SK-N-SH (cell line): Measurements from ENCODE around the gene SHCBP1L. TPM values are rescaled to one million over a fixed set of nuclear protein-coding genes. Genes with fewer than 3 reads are reported as not detected.

Experiments
- CTCF ChIA-PET: fragments of 300-600, 350-600 bp; formaldehyde crosslinking; extraction: SDS; loops from one replicate; lab custom pipeline; 2021; lab: Yijun Ruan, JAX
- POLR2A ChIA-PET: fragments of 350-600 bp; sonication (Branson Sonifier 250); formaldehyde crosslinking; extraction: SDS; loops from one replicate; lab custom pipeline; 2020; ENCODE audit warnings: antibody characterized with exemption, inconsistent platforms; lab: Yijun Ruan, JAX
- DNase-seq: peaks from one replicate; pipeline ENCODE4 v3.0.0; 2012
- H2AFZ ChIP-seq: fragments of 200-600 bp; sonication (generic); 2 replicates; pipeline ENCODE4 v1.8.1; 2016; ENCODE audit warnings: antibody characterized with exemption, mild to moderate bottlenecking, low read depth
- H3F3A ChIP-seq: fragments of 200-600 bp; sonication (generic); replicated peaks from 2 replicates; pipeline ENCODE3; 2016; ENCODE audit warnings: antibody characterized with exemption, mild to moderate bottlenecking; ENCODE audit not compliant: insufficient read depth
- H3K27ac ChIP-seq, 2 experiments: fragments of 200-500 bp in 1 of 2; fragments of 200-600 bp in 1 of 2; sonication (Bioruptor generic) in 1 of 2; sonication (generic), shearing (Covaris generic) in 1 of 2; 2 replicates each; pipeline versions ENCODE4 v1.5.1 to v1.6.1; 2014 to 2016; ENCODE audit warnings: low read depth in 2 of 2, inconsistent platforms in 1 of 2, low read length in 1 of 2, mild to moderate bottlenecking in 1 of 2, mixed read lengths in 1 of 2
- H3K27me3 ChIP-seq: fragments of 200-600 bp; sonication (generic), shearing (Covaris generic); 2 replicates; pipeline ENCODE4 v1.6.1; 2016; ENCODE audit warnings: mixed run types; ENCODE audit not compliant: insufficient read depth
- H3K36me3 ChIP-seq, 2 experiments: fragments of 200-500 bp in 1 of 2; fragments of 200-600 bp in 1 of 2; sonication (Bioruptor generic) in 1 of 2; sonication (generic) in 1 of 2; replicated peaks in 1 of 2; 2 replicates each; pipeline versions ENCODE3 to v1.5.1; 2014 to 2016; ENCODE audit warnings: low read length in 1 of 2, mild to moderate bottlenecking in 1 of 2; ENCODE audit not compliant: insufficient read depth in 2 of 2, control insufficient read depth in 1 of 2
- H3K4me1 ChIP-seq, 2 experiments: fragments of 200-500 bp in 1 of 2; fragments of 200-600 bp in 1 of 2; sonication (Bioruptor generic) in 1 of 2; sonication (generic), shearing (Covaris generic) in 1 of 2; 2 replicates each; pipeline versions ENCODE4 v1.5.1 to v1.6.1; 2014 to 2016; ENCODE audit warnings: low read depth in 1 of 2, low read length in 1 of 2, mixed run types in 1 of 2; ENCODE audit not compliant: insufficient read depth in 2 of 2, control insufficient read depth in 1 of 2
- H3K4me2 ChIP-seq: fragments of 200-600 bp; sonication (generic), shearing (Covaris generic); 2 replicates; pipeline ENCODE4 v1.6.1; 2017; ENCODE audit warnings: mixed run types
- H3K4me3 ChIP-seq, 2 experiments: fragments of 200-500 bp in 1 of 2; fragments of 200-600 bp in 1 of 2; sonication (Bioruptor generic) in 1 of 2; sonication (generic), shearing (Covaris generic) in 1 of 2; 2 replicates each; pipeline versions ENCODE4 v1.5.1 to v1.8.1; 2014 to 2016; ENCODE audit warnings: low read depth in 2 of 2, inconsistent platforms in 1 of 2, low read length in 1 of 2, mild to moderate bottlenecking in 1 of 2, mixed read lengths in 1 of 2, moderate library complexity in 1 of 2
- H3K79me2 ChIP-seq: fragments of 200-600 bp; sonication (generic); 2 replicates; pipeline ENCODE4 v1.8.1; 2017; ENCODE audit warnings: mild to moderate bottlenecking; ENCODE audit not compliant: insufficient read depth
- H3K9ac ChIP-seq: fragments of 200-600 bp; sonication (generic); 2 replicates; pipeline ENCODE4 v1.6.1; 2017; ENCODE audit warnings: mixed run types
- H3K9me2 ChIP-seq: fragments of 200-600 bp; sonication (generic); 2 replicates; pipeline ENCODE4 v1.6.1; 2017; ENCODE audit warnings: mixed run types
- H3K9me3 ChIP-seq: fragments of 200-600 bp; sonication (generic); 2 replicates; pipeline ENCODE4 v1.6.1; 2017; ENCODE audit warnings: mixed run types, mild to moderate bottlenecking, moderate library complexity
- H4K20me1 ChIP-seq: fragments of 200-600 bp; sonication (generic); 2 replicates; pipeline ENCODE4 v1.6.1; 2017; ENCODE audit warnings: mild to moderate bottlenecking, mixed run types; ENCODE audit not compliant: insufficient read depth
- ELF1 ChIP-seq: IDR thresholded peaks from 2 replicates; pipeline ENCODE4 v1.4.0; 2012
- EZH2phosphoT487 ChIP-seq: fragments of 200-600 bp; sonication (generic); IDR thresholded peaks from 2 replicates; pipeline ENCODE4 v1.6.1; 2017; ENCODE audit warnings: low read depth, mixed run types, mild to moderate bottlenecking, antibody characterized with exemption, moderate library complexity, borderline replicate concordance
- FOXM1 ChIP-seq: IDR thresholded peaks from 2 replicates; pipeline ENCODE4 v1.4.0; 2012; ENCODE audit warnings: low read depth, mild to moderate bottlenecking
- GABPA ChIP-seq: IDR thresholded peaks from 2 replicates; pipeline ENCODE4 v1.4.0; 2012; ENCODE audit warnings: low read depth, mild to moderate bottlenecking
- REST ChIP-seq: IDR thresholded peaks from 2 replicates; pipeline ENCODE4 v1.6.1; 2012; ENCODE audit warnings: mild to moderate bottlenecking, low read depth, low read length, moderate library complexity
- RFX5 ChIP-seq: IDR thresholded peaks from 2 replicates; pipeline ENCODE4 v1.6.1; 2012; ENCODE audit warnings: mild to moderate bottlenecking, improper control_type of control experiment, low read length
- RXRA ChIP-seq: IDR thresholded peaks from 2 replicates; pipeline ENCODE4 v1.4.0; 2012; ENCODE audit warnings: low read depth, mild to moderate bottlenecking, borderline replicate concordance
- TAF1 ChIP-seq: IDR thresholded peaks from 2 replicates; pipeline ENCODE4 v1.6.1; 2012; ENCODE audit warnings: low read depth, mild to moderate bottlenecking, low read length, moderate library complexity, borderline replicate concordance
- TCF12 ChIP-seq: IDR thresholded peaks from 2 replicates; pipeline ENCODE4 v1.4.0; 2012
- TEAD4 ChIP-seq: IDR thresholded peaks from 2 replicates; pipeline ENCODE4 v1.4.0; 2012; ENCODE audit warnings: mild to moderate bottlenecking, borderline replicate concordance; ENCODE audit not compliant: insufficient read depth
- YY1 ChIP-seq: IDR thresholded peaks from 2 replicates; pipeline ENCODE4 v1.4.0; 2012; ENCODE audit warnings: low read depth, mild to moderate bottlenecking
- ZBTB33 ChIP-seq: IDR thresholded peaks from 2 replicates; pipeline ENCODE4 v1.4.0; 2012; ENCODE audit warnings: low read depth, borderline replicate concordance
- WGBS: methylation state at CpG from one replicate; pipeline ENCODE4 v1.1.6; 2017; ENCODE audit warnings: low lambda C conversion rate; 5-methylcytosine and 5-hydroxymethylcytosine counted together
- polyA plus RNA-seq, 3 experiments: library from polyadenylated mRNA; depleted of rRNA; stranded (reverse); fragments of >200 nt; gene quantifications; 2 replicates each; pipeline ENCODE4 v1.2.3, GENCODE V29; 2012
- TF ChIP-seq, protein P1 (sequence below): fragments of 150-350 bp; IDR thresholded peaks from 2 replicates; pipeline ENCODE4 v1.6.1; 2016; ENCODE audit warnings: mild to moderate bottlenecking, low read depth, low read length
- TF ChIP-seq, protein P2 (sequence below): fragments of 200-600 bp; sonication (generic); IDR thresholded peaks from 2 replicates; pipeline ENCODE4 v1.6.1; 2017; ENCODE audit warnings: antibody characterized with exemption, mild to moderate bottlenecking, moderate library complexity
- TF ChIP-seq, protein P3 (sequence below): IDR thresholded peaks from 2 replicates; pipeline ENCODE4; 2012
- TF ChIP-seq, protein P4 (sequence below): IDR thresholded peaks from 2 replicates; pipeline ENCODE4 v1.4.0; 2012; ENCODE audit warnings: low read depth

SHCBP1L gene
- polyA plus RNA-seq, 1 of the 3 experiments (the other 2 are of a cell fraction) = not detected

GRCh38 chr1:182857212-182857611, 95.8 kb downstream of the SHCBP1L start:
- DNase-seq = no peak
- no peak overlapping the region for H3K4me3 ChIP-seq
- H3K27me3 ChIP-seq = no peaks in the 10 kb centered on the region
- H3K4me2 ChIP-seq = no peak overlapping the region
- H4K20me1 ChIP-seq = peaks cover 53% of the 10 kb centered on the region
- POLR2A ChIA-PET = no interaction called here
- H3K4me1 ChIP-seq = peaks cover 4 to 7% of the 10 kb centered on the region in 2 experiments; a peak in 3 of 4 replicates
- TF ChIP-seq TAF1 (no peak), RXRA (no peak)
- TF ChIP-seq, protein P1, sequence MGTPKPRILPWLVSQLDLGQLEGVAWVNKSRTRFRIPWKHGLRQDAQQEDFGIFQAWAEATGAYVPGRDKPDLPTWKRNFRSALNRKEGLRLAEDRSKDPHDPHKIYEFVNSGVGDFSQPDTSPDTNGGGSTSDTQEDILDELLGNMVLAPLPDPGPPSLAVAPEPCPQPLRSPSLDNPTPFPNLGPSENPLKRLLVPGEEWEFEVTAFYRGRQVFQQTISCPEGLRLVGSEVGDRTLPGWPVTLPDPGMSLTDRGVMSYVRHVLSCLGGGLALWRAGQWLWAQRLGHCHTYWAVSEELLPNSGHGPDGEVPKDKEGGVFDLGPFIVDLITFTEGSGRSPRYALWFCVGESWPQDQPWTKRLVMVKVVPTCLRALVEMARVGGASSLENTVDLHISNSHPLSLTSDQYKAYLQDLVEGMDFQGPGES = no peak
- peaks cover 98 to 100% of the 10 kb centered on the region in 2 experiments for H3K36me3 ChIP-seq
- H3K27ac ChIP-seq = no peak overlapping the region
- no peaks in the 10 kb centered on the region for H3K9me3 ChIP-seq
- H3K9ac ChIP-seq = no peak overlapping the region
- H2AFZ ChIP-seq = no peak overlapping the region
- CTCF ChIA-PET = interaction anchor here (0.6 to 1.2 kb wide), 2 partner anchors 24 to 31 kb away, joined by 3 to 4 read pairs; no protein-coding TSS in a partner anchor
- 86% methylated on average over 3 of the region's 3 CpGs for WGBS
- peaks cover 35% of the 10 kb centered on the region for H3F3A ChIP-seq
- peaks cover 89% of the 10 kb centered on the region for H3K79me2 ChIP-seq
- no peaks in the 10 kb centered on the region for H3K9me2 ChIP-seq

GRCh38 chr1:182855911-182856310, 97.1 kb downstream of the SHCBP1L start:
- ChIA-PET CTCF (no interaction called here), POLR2A (no interaction called here)
- Histone ChIP-seq H3K79me2 (peaks cover 93% of the 10 kb centered on the region), H3K36me3 (peaks cover 98 to 100% of the 10 kb centered on the region in 2 experiments), H3K27ac (no peak overlapping the region), H3K4me1 (peaks cover 0 to 4% of the 10 kb centered on the region in 2 experiments; a peak in 2 of 4 replicates), H3K9ac (no peak overlapping the region), H4K20me1 (peaks cover 58% of the 10 kb centered on the region), H3K4me2 (no peak overlapping the region), H3K4me3 (no peak overlapping the region), H2AFZ (no peak overlapping the region), H3K9me3 (no peaks in the 10 kb centered on the region), H3F3A (peaks cover 29% of the 10 kb centered on the region), H3K27me3 (no peaks in the 10 kb centered on the region), H3K9me2 (no peaks in the 10 kb centered on the region)
- DNase-seq = no peak
- WGBS = 80% methylated on average over 4 of the region's 4 CpGs
- no peak for TF ChIP-seq REST
- TF ChIP-seq EZH2phosphoT487 = no peak
- no peak for TF ChIP-seq ELF1
- no peak for TF ChIP-seq YY1
- no peak for TF ChIP-seq ZBTB33
- TF ChIP-seq, protein P2, sequence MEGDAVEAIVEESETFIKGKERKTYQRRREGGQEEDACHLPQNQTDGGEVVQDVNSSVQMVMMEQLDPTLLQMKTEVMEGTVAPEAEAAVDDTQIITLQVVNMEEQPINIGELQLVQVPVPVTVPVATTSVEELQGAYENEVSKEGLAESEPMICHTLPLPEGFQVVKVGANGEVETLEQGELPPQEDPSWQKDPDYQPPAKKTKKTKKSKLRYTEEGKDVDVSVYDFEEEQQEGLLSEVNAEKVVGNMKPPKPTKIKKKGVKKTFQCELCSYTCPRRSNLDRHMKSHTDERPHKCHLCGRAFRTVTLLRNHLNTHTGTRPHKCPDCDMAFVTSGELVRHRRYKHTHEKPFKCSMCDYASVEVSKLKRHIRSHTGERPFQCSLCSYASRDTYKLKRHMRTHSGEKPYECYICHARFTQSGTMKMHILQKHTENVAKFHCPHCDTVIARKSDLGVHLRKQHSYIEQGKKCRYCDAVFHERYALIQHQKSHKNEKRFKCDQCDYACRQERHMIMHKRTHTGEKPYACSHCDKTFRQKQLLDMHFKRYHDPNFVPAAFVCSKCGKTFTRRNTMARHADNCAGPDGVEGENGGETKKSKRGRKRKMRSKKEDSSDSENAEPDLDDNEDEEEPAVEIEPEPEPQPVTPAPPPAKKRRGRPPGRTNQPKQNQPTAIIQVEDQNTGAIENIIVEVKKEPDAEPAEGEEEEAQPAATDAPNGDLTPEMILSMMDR = no peak
- TF ChIP-seq RFX5 = no peak
- TF ChIP-seq, protein P3, sequence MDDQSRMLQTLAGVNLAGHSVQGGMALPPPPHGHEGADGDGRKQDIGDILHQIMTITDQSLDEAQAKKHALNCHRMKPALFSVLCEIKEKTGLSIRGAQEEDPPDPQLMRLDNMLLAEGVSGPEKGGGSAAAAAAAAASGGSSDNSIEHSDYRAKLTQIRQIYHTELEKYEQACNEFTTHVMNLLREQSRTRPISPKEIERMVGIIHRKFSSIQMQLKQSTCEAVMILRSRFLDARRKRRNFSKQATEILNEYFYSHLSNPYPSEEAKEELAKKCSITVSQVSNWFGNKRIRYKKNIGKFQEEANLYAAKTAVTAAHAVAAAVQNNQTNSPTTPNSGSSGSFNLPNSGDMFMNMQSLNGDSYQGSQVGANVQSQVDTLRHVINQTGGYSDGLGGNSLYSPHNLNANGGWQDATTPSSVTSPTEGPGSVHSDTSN = no peak
- TF ChIP-seq, protein P4, sequence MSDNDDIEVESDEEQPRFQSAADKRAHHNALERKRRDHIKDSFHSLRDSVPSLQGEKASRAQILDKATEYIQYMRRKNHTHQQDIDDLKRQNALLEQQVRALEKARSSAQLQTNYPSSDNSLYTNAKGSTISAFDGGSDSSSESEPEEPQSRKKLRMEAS = no peak
- TF ChIP-seq TCF12 = no peak
- no peak for TF ChIP-seq TAF1
- TF ChIP-seq TEAD4 = no peak
- TF ChIP-seq GABPA = no peak
- TF ChIP-seq FOXM1 = no peak
